ENCODE results near the gene KRT79.
A peak's percentile ranks its signal among the peaks of the same experiment; 100 is the strongest.
"Not testable (repeated sequence)": the region's sequence is repeated elsewhere in the genome, so short reads cannot be mapped to it uniquely, and the experiment has no call there.

The KRT79 gene

GRCh38 chr12:52806821-52807543 is 27.1 kb downstream of the KRT79 start:
- DNase-seq (ENCODE audit: low spot score) = no peak

- DNase-seq (ENCODE audit: low spot score) = no peak
These were observed 27.8 kb downstream of the KRT79 start for GRCh38 chr12:52806169-52806811.

- DNase-seq (ENCODE audit: low spot score) = no peak
These were observed 28.4 kb downstream of the KRT79 start for GRCh38 chr12:52805739-52806138.

GRCh38 chr12:52805000-52805399 is 29.1 kb downstream of the KRT79 start:
- DNase-seq (ENCODE audit: low spot score) = no peak

GRCh38 chr12:52802442-52802841 is 31.7 kb downstream of the KRT79 start:
- DNase-seq (ENCODE audit: low spot score) = no peak

- no peak for DNase-seq (ENCODE audit: low spot score)
These were observed 32.3 kb downstream of the KRT79 start for GRCh38 chr12:52801773-52802172.

- no peak for DNase-seq (ENCODE audit: low spot score)
These were observed 33.7 kb downstream of the KRT79 start for GRCh38 chr12:52800259-52800917.

GRCh38 chr12:52799505-52800211 is 34.5 kb downstream of the KRT79 start:
- no peak for DNase-seq (ENCODE audit: low spot score)

GRCh38 chr12:52798671-52799504 is 35.2 kb downstream of the KRT79 start:
- peak; percentile 89 for DNase-seq (ENCODE audit: low spot score)

GRCh38 chr12:52798003-52798670 is 36.0 kb downstream of the KRT79 start:
- DNase-seq (ENCODE audit: low spot score) = peak; percentile 34

- no peak for DNase-seq (ENCODE audit: low spot score)
These were observed 36.6 kb downstream of the KRT79 start for GRCh38 chr12:52797529-52797894.

GRCh38 chr12:52796839-52797528 is 37.1 kb downstream of the KRT79 start:
- DNase-seq (ENCODE audit: low spot score) = peak; percentile 45

GRCh38 chr12:52796429-52796794 is 37.7 kb downstream of the KRT79 start:
- DNase-seq (ENCODE audit: low spot score) = no peak

GRCh38 chr12:52795694-52796428 is 38.2 kb downstream of the KRT79 start, which contains the start of gene KRT3:
Gene KRT3, minus strand, starts transcription at chr12:52796117. Its CDS starts 75 bp downstream, at chr12:52796042.
- no peak for DNase-seq (ENCODE audit: low spot score)

GRCh38 chr12:52795332-52795674 is 38.8 kb downstream of the KRT79 start:
- DNase-seq (ENCODE audit: low spot score) = not testable (repeated sequence)

- DNase-seq (ENCODE audit: low spot score) = peak; percentile 19
These were observed 39.4 kb downstream of the KRT79 start for GRCh38 chr12:52794479-52795331.

GRCh38 chr12:52792185-52793029 is 41.7 kb downstream of the KRT79 start:
- no peak for DNase-seq (ENCODE audit: low spot score)

Measured in LoVo (cell line).